AG04450 (cell line): Measurements from ENCODE around the gene TRIM33. TPM values are rescaled to one million over a fixed set of nuclear protein-coding genes. Genes with fewer than 3 reads are reported as not detected.

Experiments used
- CTCF ChIA-PET: fragments of 300-600, 350-600 bp; formaldehyde crosslinking; extraction: SDS; loops from one replicate; lab custom pipeline; 2022; ENCODE audit warnings: antibody characterized with exemption, inconsistent platforms; lab: Charles Lee
- POLR2A ChIA-PET: fragments of 350-600 bp; formaldehyde crosslinking; extraction: SDS; loops from one replicate; lab custom pipeline; 2021; ENCODE audit warnings: antibody characterized with exemption, inconsistent platforms; lab: Yijun Ruan, JAX
- DNase-seq: peaks from one replicate; pipeline ENCODE4 v3.0.0-alpha.2; 2011; ENCODE audit warnings: low read depth, low spot score
- H3K27ac ChIP-seq: one replicate; pipeline ENCODE4 v1.5.1; 2012; ENCODE audit warnings: low read depth, low read length, control low read depth
- H3K27me3 ChIP-seq: one replicate; pipeline ENCODE4 v1.6.0; 2012; ENCODE audit warnings: low read length; ENCODE audit not compliant: control insufficient read depth, insufficient read depth
- H3K4me3 ChIP-seq: 2 replicates; pipeline ENCODE4 v1.5.1; 2011; ENCODE audit warnings: mild to moderate bottlenecking, low read depth, low read length, control low read depth
- H3K9me3 ChIP-seq: 2 replicates; pipeline ENCODE4 v1.5.1; 2012; ENCODE audit warnings: low read length; ENCODE audit not compliant: control insufficient read depth, insufficient read depth
- CTCF ChIP-seq: IDR thresholded peaks from 2 replicates; pipeline ENCODE4 v1.5.1; 2011; ENCODE audit warnings: low read depth, low read length, control low read depth, inconsistent platforms
- polyA plus RNA-seq: library from polyadenylated mRNA; depleted of rRNA; stranded (reverse); fragments of >200 nt; gene quantifications from 2 replicates; pipeline ENCODE4 v1.2.3, GENCODE V29; 2011

The TRIM33 gene
- polyA plus RNA-seq, 1 experiment, result 21.1 TPM

- no peak for TF ChIP-seq CTCF
- Histone ChIP-seq H3K9me3 (no peaks in the 10 kb centered on the region), H3K27ac (no peak overlapping the region), H3K27me3 (peaks cover 3% of the 10 kb centered on the region), H3K4me3 (no peak overlapping the region)
- no peak for DNase-seq
- ChIA-PET CTCF (no interaction called here), POLR2A (no interaction called here)
Measured at GRCh38 chr1:114517348-114517747, 6.3 kb upstream of the TRIM33 start.

- Histone ChIP-seq H3K27me3 (peaks cover 3% of the 10 kb centered on the region), H3K4me3 (no peak overlapping the region), H3K27ac (no peak overlapping the region), H3K9me3 (peaks cover 4% of the 10 kb centered on the region; the same call in 1 of the 2 replicates)
- no peak for DNase-seq
- POLR2A ChIA-PET, result interaction anchor here (0.7 kb wide), 1 partner anchor 1083 kb away, joined by 3 read pairs; no protein-coding TSS in a partner anchor
- TF ChIP-seq CTCF, result no peak
- CTCF ChIA-PET, result no interaction called here
Measured at GRCh38 chr1:114512595-114513280, 1.7 kb upstream of the TRIM33 start.

- DNase-seq, result no peak
- TF ChIP-seq CTCF, result no peak
- POLR2A ChIA-PET, result no interaction called here
- CTCF ChIA-PET, result no interaction called here
- Histone ChIP-seq H3K27ac (peak overlapping the region; percentile 39), H3K4me3 (peak overlapping the region; percentile 98), H3K27me3 (peaks cover 3% of the 10 kb centered on the region), H3K9me3 (peaks cover 4% of the 10 kb centered on the region; the same call in 1 of the 2 replicates)
Measured at GRCh38 chr1:114510274-114511031, 550 bp downstream of the TRIM33 start.

GRCh38 chr1:114509596-114510273 is 1.3 kb downstream of the TRIM33 start:
- peak overlapping the region; percentile 98 for H3K4me3 ChIP-seq
- H3K9me3 ChIP-seq, result peaks cover 4% of the 10 kb centered on the region; the same call in 1 of the 2 replicates
- DNase-seq, result no peak
- CTCF ChIA-PET, result no interaction called here
- no peak overlapping the region for H3K27ac ChIP-seq
- no peaks in the 10 kb centered on the region for H3K27me3 ChIP-seq
- TF ChIP-seq CTCF, result no peak
- POLR2A ChIA-PET, result interaction anchor here (0.6 kb wide), 1 partner anchor 105 kb away, joined by 5 read pairs; no protein-coding TSS in a partner anchor
